HepG2 (cell line): ENCODE measurements around the gene P4HA3. TPM values are rescaled to one million over a fixed set of nuclear protein-coding genes. Genes with fewer than 3 reads are reported as not detected.

ENCODE experiments used
- GATAD1 ChIP-seq: IDR thresholded peaks from 2 replicates; pipeline ENCODE4 v1.6.1; 2016; ENCODE audit warnings: missing genetic modification reagents, missing compliant biosample characterization
- THAP11 ChIP-seq: IDR thresholded peaks from 2 replicates; pipeline ENCODE4 v1.6.1; 2016; ENCODE audit warnings: missing biosample characterization, missing genetic modification reagents
- ZFX ChIP-seq: sonication (generic); formaldehyde crosslinking; IDR thresholded peaks from 2 replicates; pipeline ENCODE4 v1.4.0; 2020; ENCODE audit warnings: mild to moderate bottlenecking, low read depth, missing genetic modification reagents, moderate library complexity
- ZNF256 ChIP-seq: sonication (generic); formaldehyde crosslinking; conservative IDR thresholded peaks from 2 replicates; pipeline ENCODE4 v1.4.0; 2020; ENCODE audit warnings: missing genetic modification reagents
- polyA plus RNA-seq, 8 experiments: library from polyadenylated mRNA; depleted of rRNA in 3 of 8; stranded (reverse) in 7 of 8; unstranded in 1 of 8; fragments of >200 nt; fragmentation: Illumina TruSeq in 4 of 8; extraction: Trizol in 4 of 8; gene quantifications; 2 replicates each; pipeline versions ENCODE4 v1.2.1 to v1.2.3, GENCODE V29; 2011 to 2016; ENCODE audit warnings: low read depth in 4 of 8, missing spikeins in 1 of 8, mixed read lengths in 1 of 8; ENCODE audit not compliant: insufficient read depth in 1 of 8
- total RNA-seq, 5 experiments: library from RNA; depleted of rRNA; stranded (reverse); fragments of >200 nt; fragmentation: Illumina TruSeq; extraction: Trizol; gene quantifications; 2 replicates each; pipeline ENCODE4 v1.2.3, GENCODE V29; 2016; ENCODE audit warnings: low read depth in 1 of 5
- TF ChIP-seq, protein P1 (sequence below): sonication (generic); formaldehyde crosslinking; IDR thresholded peaks from 2 replicates; pipeline ENCODE4 v1.5.1; 2020; ENCODE audit warnings: mild to moderate bottlenecking, missing genetic modification reagents, moderate library complexity
- TF ChIP-seq, protein P2 (sequence below): sonication (generic); formaldehyde crosslinking; IDR thresholded peaks from 2 replicates; pipeline ENCODE4 v1.4.0; 2020; ENCODE audit warnings: low read depth, missing genetic modification reagents

Gene P4HA3
- total and polyA plus RNA-seq, 2 of the 13 experiments (the other 11 are each of a cell fraction or from before 2014, with no cell fraction given) = not detected

DNA sequence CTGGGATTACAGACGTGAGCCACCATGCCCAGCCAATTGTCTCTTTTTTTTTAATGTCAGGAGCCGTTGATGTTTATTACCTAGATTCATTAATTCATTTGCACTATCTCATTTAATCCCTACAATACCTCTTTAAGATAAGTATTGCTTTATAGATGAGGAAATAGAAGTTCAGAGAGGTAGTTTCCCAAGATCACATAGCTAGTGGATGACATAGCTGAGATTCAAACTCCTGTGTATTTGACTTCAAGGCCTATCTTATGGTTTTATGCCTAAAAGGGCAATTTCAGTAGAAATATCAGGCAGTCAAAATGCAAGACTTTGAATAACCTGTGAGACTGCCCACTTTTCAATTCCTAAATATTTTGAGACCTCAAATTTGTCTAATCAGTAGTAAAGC lies 73.9 kb downstream of the P4HA3 start (continued):
- TF ChIP-seq, protein P1, sequence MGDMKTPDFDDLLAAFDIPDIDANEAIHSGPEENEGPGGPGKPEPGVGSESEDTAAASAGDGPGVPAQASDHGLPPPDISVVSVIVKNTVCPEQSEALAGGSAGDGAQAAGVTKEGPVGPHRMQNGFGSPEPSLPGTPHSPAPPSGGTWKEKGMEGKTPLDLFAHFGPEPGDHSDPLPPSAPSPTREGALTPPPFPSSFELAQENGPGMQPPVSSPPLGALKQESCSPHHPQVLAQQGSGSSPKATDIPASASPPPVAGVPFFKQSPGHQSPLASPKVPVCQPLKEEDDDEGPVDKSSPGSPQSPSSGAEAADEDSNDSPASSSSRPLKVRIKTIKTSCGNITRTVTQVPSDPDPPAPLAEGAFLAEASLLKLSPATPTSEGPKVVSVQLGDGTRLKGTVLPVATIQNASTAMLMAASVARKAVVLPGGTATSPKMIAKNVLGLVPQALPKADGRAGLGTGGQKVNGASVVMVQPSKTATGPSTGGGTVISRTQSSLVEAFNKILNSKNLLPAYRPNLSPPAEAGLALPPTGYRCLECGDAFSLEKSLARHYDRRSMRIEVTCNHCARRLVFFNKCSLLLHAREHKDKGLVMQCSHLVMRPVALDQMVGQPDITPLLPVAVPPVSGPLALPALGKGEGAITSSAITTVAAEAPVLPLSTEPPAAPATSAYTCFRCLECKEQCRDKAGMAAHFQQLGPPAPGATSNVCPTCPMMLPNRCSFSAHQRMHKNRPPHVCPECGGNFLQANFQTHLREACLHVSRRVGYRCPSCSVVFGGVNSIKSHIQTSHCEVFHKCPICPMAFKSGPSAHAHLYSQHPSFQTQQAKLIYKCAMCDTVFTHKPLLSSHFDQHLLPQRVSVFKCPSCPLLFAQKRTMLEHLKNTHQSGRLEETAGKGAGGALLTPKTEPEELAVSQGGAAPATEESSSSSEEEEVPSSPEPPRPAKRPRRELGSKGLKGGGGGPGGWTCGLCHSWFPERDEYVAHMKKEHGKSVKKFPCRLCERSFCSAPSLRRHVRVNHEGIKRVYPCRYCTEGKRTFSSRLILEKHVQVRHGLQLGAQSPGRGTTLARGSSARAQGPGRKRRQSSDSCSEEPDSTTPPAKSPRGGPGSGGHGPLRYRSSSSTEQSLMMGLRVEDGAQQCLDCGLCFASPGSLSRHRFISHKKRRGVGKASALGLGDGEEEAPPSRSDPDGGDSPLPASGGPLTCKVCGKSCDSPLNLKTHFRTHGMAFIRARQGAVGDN (CRISPR knock-in tag) = no peak
- no peak for TF ChIP-seq ZNF256 (CRISPR knock-in tag)
- TF ChIP-seq ZFX = no peak
- TF ChIP-seq, protein P2, sequence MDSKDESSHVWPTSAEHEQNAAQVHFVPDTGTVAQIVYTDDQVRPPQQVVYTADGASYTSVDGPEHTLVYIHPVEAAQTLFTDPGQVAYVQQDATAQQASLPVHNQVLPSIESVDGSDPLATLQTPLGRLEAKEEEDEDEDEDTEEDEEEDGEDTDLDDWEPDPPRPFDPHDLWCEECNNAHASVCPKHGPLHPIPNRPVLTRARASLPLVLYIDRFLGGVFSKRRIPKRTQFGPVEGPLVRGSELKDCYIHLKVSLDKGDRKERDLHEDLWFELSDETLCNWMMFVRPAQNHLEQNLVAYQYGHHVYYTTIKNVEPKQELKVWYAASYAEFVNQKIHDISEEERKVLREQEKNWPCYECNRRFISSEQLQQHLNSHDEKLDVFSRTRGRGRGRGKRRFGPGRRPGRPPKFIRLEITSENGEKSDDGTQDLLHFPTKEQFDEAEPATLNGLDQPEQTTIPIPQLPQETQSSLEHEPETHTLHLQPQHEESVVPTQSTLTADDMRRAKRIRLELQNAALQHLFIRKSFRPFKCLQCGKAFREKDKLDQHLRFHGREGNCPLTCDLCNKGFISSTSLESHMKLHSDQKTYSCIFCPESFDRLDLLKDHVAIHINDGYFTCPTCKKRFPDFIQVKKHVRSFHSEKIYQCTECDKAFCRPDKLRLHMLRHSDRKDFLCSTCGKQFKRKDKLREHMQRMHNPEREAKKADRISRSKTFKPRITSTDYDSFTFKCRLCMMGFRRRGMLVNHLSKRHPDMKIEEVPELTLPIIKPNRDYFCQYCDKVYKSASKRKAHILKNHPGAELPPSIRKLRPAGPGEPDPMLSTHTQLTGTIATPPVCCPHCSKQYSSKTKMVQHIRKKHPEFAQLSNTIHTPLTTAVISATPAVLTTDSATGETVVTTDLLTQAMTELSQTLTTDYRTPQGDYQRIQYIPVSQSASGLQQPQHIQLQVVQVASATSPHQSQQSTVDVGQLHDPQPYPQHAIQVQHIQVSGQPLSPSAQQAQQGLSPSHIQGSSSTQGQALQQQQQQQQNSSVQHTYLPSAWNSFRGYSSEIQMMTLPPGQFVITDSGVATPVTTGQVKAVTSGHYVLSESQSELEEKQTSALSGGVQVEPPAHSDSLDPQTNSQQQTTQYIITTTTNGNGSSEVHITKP (CRISPR knock-in tag) = no peak
- no peak for TF ChIP-seq THAP11 (CRISPR knock-in tag)
- no peak for TF ChIP-seq GATAD1
